Omental fat pad (tissue), 4 donors: ENCODE results near the gene SEMA5A. TPM values are rescaled to one million over a fixed set of nuclear protein-coding genes. Genes with fewer than 3 reads are reported as not detected.

ENCODE experiments used
- ATAC-seq: fragments of 150-250 bp; one replicate; pipeline ENCODE4 v1.9.1; 2016; ENCODE audit warnings: mild to moderate bottlenecking, moderate library complexity; ENCODE audit not compliant: low FRiP score
- DNase-seq: peaks from one replicate; pipeline ENCODE4 v3.0.0-alpha.2; 2019; ENCODE audit warnings: low spot score
- CTCF ChIP-seq, 3 donors: fragments of 450-650 bp; IDR thresholded peaks; one replicate each; pipeline ENCODE4 v1.5.1; 2016 to 2017; ENCODE audit warnings: antibody characterized with exemption in 3 of 3, mild to moderate bottlenecking in 3 of 3, moderate library complexity in 2 of 3
- total RNA-seq, 4 donors: library from RNA; depleted of rRNA; stranded (reverse); fragments of >200 nt; gene quantifications; one replicate each; pipeline ENCODE4 v1.1.0, GENCODE V29; 2016

Gene SEMA5A
- total RNA-seq, 4 donors from 2014 or later, result 6.3 to 60.2 (median 22.1) TPM

- DNase-seq, result no peak
- no peak for ATAC-seq
- TF ChIP-seq CTCF (IDR thresholded peaks at IDR 0.05), result no peak
Observed at GRCh38 chr5:9454012-9454481, 91.8 kb downstream of the SEMA5A start.

- no peak for TF ChIP-seq CTCF (IDR thresholded peaks at IDR 0.05)
- ATAC-seq (no peak), DNase-seq (no peak)
Observed at GRCh38 chr5:9453480-9454011, 92.3 kb downstream of the SEMA5A start.

GRCh38 chr5:9452181-9452580 lies 93.7 kb downstream of the SEMA5A start:
- ATAC-seq (no peak), DNase-seq (no peak)
- no peak for TF ChIP-seq CTCF (IDR thresholded peaks at IDR 0.05)

- no peak for DNase-seq
- TF ChIP-seq CTCF (IDR thresholded peaks at IDR 0.05), result no peak
- no peak for ATAC-seq
Observed at GRCh38 chr5:9451037-9451436, 94.8 kb downstream of the SEMA5A start.

- ATAC-seq (no peak), DNase-seq (no peak)
- TF ChIP-seq CTCF (IDR thresholded peaks at IDR 0.05), result no peak
Observed at GRCh38 chr5:9447691-9448090, 98.2 kb downstream of the SEMA5A start.

GRCh38 chr5:9445826-9446388 lies 100.0 kb downstream of the SEMA5A start:
- ATAC-seq, result no peak
- DNase-seq, result no peak
- no peak for TF ChIP-seq CTCF (IDR thresholded peaks at IDR 0.05)

- TF ChIP-seq CTCF (IDR thresholded peaks at IDR 0.05), result no peak
- DNase-seq (no peak), ATAC-seq (no peak)
Observed at GRCh38 chr5:9444346-9444745, 101.5 kb downstream of the SEMA5A start.
